Ishikawa (cell line): ENCODE data around the gene HMGXB4.

Source experiments
- CEBPB ChIP-seq: IDR thresholded peaks from 2 replicates; pipeline ENCODE4 v1.6.1; 2012
- CREB1 ChIP-seq: IDR thresholded peaks from 2 replicates; pipeline ENCODE4 v1.6.1; 2012; ENCODE audit warnings: low read depth
- EGR1 ChIP-seq: IDR thresholded peaks from 2 replicates; pipeline ENCODE4 v1.6.1; 2012
- EP300 ChIP-seq: IDR thresholded peaks from 2 replicates; pipeline ENCODE4 v1.6.1; 2012; ENCODE audit warnings: borderline replicate concordance
- RAD21 ChIP-seq: IDR thresholded peaks from 2 replicates; pipeline ENCODE4 v1.6.1; 2012; ENCODE audit warnings: low read depth
- REST ChIP-seq: IDR thresholded peaks from 2 replicates; pipeline ENCODE4 v1.6.1; 2012; ENCODE audit warnings: low read depth, mild to moderate bottlenecking
- TAF1 ChIP-seq: IDR thresholded peaks from 2 replicates; pipeline ENCODE4 v1.6.1; 2012; ENCODE audit warnings: low read depth, mild to moderate bottlenecking
- TCF12 ChIP-seq: IDR thresholded peaks from 2 replicates; pipeline ENCODE4 v1.6.1; 2012; ENCODE audit warnings: low read depth
- TEAD4 ChIP-seq: IDR thresholded peaks from 2 replicates; pipeline ENCODE4 v1.6.1; 2012
- ZBTB7A ChIP-seq: IDR thresholded peaks from 2 replicates; pipeline ENCODE4 v1.6.1; 2012; ENCODE audit warnings: low read depth
- TF ChIP-seq, protein P1 (sequence below): IDR thresholded peaks from 2 replicates; pipeline ENCODE4 v1.6.1; 2012

DNA sequence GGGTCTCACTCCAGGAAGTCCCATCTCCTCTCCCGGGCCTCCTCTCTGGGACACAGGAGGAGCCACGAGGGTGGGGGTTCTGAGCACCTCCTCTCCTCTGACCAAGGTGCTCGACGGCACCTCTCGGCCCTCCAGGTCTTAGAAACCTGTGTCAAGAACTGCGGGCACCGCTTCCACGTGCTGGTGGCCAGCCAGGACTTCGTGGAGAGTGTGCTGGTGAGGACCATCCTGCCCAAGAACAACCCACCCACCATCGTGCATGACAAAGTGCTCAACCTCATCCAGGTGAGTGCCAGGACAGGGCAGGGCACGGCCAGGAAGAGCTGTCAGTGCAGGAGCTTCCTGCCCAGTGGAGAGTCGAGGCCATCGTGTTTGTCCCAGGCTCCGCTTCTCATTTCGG, 65.6 kb downstream of the HMGXB4 start:
- no peak for TF ChIP-seq TEAD4
- TF ChIP-seq, protein P1, sequence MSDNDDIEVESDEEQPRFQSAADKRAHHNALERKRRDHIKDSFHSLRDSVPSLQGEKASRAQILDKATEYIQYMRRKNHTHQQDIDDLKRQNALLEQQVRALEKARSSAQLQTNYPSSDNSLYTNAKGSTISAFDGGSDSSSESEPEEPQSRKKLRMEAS, result no peak
- TF ChIP-seq CREB1, result no peak
- no peak for TF ChIP-seq REST
- TF ChIP-seq CEBPB, result no peak
- TF ChIP-seq TAF1, result no peak
- no peak for TF ChIP-seq RAD21
- TF ChIP-seq EP300, result no peak
- no peak for TF ChIP-seq TCF12
- TF ChIP-seq EGR1, result no peak
- no peak for TF ChIP-seq ZBTB7A
